Stimulated activated CD4-positive, alpha-beta T cell treated with anti-CD3 and anti-CD28 coated beads, Interleukin-15, amount 100 ng/mL, for 1 hour (primary cell): Measurements from ENCODE around the gene HES7.
A peak's percentile ranks its signal among the peaks of the same experiment; 100 is the strongest.

Experiments used
- DNase-seq, 2 donors: peaks; one replicate each; pipeline ENCODE4 v3.0.0-alpha.2; 2020; ENCODE audit warnings: low read depth in 1 of 2, low spot score in 1 of 2

HES7 gene

DNA sequence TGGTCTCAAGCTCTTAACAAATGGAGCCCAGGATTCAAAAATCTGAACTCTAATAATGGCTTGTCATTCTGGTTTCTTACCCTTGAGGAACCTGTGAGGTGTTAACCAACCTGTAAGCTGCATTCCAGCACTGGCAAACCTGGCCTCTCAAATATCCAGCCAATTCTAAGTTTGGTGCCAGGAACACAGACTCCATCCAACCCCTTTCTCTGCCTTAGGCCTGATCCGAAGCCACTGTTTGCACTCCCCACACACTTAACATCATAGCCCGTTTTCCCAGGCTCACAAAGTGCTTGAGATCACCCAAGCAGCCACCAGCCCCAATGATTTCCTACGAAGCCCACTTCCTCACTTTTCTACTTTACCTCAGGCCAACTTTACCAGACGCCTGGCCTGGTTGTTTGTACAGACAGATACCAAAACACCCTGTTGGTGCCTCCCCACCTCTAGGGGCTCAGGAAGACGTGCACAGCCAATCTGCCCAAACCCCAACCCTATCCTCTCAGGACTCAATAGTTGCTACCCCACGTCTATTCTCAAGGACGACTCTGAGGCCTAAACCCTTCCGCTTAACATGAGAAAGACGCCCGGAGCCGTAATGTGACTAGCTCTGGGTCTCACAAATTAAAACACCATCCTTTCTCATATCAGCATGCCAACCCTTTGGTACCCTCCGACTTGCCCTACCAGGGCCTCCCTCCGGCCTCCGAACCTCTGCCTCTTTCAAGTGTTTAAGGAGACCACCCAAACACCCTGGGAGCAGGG lies 31.5 kb upstream of the HES7 start:
- no peak for DNase-seq

DNA sequence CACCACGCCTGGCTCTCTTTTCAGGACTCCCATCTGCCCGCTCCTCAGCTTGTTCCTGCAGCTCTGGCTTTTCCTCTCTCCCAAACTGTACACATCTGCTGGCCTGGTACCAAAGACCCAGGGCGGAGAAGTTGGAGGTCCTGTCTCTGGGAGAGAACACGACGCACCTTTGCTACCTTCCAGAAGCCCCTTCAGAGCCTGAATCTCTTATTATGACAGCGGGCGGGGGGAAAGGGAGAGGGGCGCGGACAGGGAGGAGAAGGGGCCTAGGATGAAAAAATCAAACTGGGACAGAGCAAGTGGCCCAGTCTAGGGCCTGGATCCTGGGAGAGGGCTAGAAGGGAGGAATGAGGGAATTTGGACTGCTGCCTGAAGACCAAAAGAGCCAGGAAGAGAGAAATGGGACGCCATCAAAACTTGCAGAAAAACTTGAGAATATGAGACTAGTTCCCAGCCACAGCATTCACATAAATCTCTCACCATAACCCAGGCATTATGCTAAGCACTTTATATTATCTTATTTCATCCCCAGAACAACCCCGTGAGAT lies 30.8 kb upstream of the HES7 start:
- no peak for DNase-seq

GRCh38 chr17:8153957-8154607 lies 30.2 kb upstream of the HES7 start:
- DNase-seq: peak; percentile 73 to 75

DNA sequence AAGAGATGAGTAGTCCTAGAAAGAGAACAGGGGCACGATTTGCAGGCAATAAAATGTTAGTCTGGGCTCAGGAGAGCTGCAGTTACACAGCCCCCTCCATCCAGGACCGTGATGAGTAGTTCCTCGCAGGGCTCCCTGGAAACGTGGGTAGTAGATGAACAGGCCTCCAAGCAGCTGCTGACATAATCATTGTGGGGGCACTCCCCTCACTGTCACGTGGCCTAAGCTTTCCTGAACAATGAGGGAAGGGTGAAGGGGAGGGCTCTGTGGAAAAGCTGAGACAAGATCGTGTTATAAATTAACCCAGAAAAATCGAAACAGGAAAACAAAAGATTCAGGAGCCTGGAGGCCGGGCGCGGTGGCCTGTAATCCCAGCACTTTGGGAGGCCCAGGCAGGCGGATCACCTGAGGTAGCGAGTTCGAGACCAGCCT lies 29.6 kb upstream of the HES7 start:
- no peak for DNase-seq

- no peak for DNase-seq
Observed at GRCh38 chr17:8153031-8153451, 29.1 kb upstream of the HES7 start.

DNA sequence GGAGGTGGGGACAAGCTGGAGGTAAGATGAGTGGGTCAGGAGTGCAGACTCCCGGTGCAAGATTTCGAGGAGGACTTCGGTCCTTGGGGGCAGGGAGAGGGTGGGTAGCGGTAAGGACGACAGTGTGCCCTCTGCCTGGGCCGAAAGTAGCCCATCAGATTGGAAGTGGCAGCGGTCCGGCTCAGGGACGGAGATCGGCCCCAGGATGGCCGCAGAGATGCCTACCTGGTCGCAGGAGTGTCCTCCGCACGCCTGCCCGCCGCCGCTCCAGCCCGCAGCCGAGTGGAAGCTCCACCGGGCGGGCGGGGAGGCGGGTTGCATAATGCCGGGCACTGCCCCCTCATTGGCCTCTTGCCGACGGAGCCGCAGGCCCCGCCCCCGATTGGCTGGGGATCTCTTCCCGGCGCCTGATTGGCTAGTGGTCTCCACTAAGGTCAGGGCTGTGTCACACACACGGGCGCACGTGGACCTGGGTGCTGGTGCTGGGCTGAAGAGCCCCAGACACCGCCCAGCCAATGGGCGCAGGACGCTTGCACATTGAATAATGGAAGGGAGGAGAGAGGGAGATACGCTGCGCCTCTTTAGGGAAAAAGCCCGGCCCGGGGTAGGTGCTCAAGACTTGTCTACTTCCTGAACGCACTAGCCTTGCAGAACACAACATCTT lies 28.3 kb upstream of the HES7 start, which contains the start of gene PER1:
Gene PER1, minus strand, starts transcription at position 293 of the 664 bp plus-strand sequence. CDS start 1,698 bp downstream, outside the sequence.
- DNase-seq: peak; percentile 65 to 76

DNA sequence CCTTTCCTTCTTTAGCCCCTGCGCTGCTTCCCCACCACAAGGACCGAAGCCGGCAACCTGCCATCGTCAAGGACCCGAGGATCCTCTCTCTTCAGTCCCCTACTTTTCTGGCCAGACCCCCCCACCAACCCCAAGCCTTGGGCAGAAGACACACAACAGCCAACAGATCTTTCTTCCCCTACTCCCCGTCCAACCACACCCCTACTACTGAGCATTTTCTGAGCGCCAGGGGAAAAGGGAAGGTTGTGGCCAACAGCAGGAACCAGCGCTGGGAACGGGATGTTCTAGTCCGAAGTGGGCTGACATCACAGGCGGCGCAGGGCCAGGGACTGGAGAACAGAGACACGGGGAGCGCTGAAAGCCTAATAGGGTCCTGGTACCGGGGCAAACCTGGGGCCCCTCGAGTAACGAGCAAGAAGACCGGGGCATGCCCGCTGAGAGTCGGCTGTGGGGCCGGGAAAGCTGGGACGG lies 27.8 kb upstream of the HES7 start:
- DNase-seq: no peak

DNA sequence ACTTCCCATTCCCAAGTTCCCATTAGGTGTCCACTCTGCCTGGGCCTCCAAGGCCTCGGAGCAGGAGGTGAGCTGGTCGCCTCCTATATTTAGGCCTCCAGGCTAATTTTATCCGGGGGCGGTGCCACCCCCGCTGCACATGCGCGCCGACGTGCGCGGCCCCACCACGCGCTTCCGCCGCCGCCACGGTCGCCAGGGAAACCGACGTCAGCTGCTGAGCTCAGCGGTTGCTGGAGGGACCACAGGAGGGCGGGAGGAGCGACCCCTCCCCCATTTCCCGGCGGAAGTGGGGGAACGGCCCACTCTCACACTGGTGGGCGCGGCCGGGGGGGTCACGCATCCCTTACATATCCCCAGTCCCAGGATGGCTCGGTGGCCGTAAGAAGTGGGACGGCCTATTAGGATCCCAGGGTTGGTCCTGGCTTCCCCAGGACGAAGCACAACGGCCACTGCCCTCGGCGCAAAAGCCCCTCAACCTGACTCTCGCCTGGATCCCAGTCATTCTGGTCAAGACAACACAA lies 27.3 kb upstream of the HES7 start:
- DNase-seq: peak; percentile 74 to 81

GRCh38 chr17:8150194-8151119 lies 26.6 kb upstream of the HES7 start:
- DNase-seq: no peak

DNA sequence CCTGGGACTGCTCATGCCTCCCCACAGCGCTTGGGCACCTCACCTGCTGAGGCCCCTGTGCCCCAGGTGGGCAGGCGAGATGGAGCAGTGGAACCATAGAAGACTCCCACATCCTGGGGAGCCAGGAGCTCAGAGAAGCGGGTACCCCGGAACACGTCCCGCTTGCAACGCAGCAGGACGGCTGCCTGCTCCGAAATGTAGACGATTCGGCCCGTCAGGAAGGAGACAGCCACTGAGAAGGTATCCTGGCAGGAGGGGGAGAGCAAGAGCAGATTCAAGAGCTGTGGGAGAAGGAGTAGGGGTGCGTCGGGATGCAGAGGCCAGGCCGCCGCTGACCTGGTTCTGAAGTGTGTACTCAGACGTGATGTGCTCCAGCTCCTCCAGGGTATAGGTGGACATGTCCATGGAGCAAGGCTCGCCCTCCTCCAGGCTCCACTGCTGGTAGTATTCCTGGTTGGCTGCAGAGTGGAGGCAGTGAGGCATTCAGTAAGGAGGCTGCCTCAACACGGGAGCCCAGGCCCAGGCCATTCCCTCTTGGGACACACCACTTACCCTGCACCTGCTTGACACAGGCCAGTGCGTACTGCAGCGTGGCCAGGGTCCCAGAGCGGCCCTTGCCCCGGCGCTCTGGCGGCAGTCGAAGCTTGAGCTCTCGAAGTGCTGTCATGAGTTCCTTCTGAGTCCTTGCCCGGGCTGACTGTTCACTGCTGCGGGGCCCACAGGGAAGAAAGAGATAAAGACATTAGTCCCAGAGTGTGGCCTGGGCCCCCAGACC lies 25.7 kb upstream of the HES7 start:
- no peak for DNase-seq

DNA sequence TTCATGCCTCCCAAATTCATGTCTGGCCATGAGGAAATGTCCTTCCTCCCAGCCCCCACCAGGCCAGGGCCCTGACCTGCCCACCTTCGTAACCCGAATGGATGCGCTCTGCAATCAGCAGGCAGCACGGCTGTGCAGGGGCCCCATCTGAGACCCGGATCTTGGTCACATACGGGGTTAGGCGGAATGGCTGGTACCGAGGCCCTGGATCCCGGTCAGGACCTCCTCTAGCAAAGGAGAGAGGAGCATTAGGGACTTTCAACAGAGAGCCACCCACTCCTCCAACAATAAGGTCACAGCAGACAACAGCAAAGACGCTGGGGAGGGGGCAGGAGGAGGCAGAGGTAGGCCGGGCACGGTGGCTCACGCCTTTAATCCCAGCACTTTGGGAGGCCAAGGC lies 24.7 kb upstream of the HES7 start:
- DNase-seq: no peak

GRCh38 chr17:8147805-8148404 lies 24.0 kb upstream of the HES7 start:
- no peak for DNase-seq

GRCh38 chr17:8147141-8147804 lies 23.4 kb upstream of the HES7 start:
- DNase-seq: no peak

- DNase-seq: no peak
Observed at GRCh38 chr17:8146381-8147140, 22.7 kb upstream of the HES7 start.

- DNase-seq: no peak
Observed at GRCh38 chr17:8145811-8146210, 21.9 kb upstream of the HES7 start.

- no peak for DNase-seq
Observed at GRCh38 chr17:8144401-8145231, 20.7 kb upstream of the HES7 start.
